Stomach smooth muscle (tissue), 2 donors: ENCODE data around the gene TACR2.

Experiments
- H3K27ac ChIP-seq: one replicate; pipeline ENCODE4 v1.7.0; 2013; ENCODE audit warnings: mild to moderate bottlenecking, low read length, inconsistent platforms
- H3K27me3 ChIP-seq, 2 donors: one replicate each; pipeline ENCODE4 v1.7.0; 2013; ENCODE audit warnings: low read length in 2 of 2; ENCODE audit not compliant: insufficient read depth in 2 of 2, control insufficient read depth in 1 of 2
- H3K36me3 ChIP-seq, 2 donors: one replicate each; pipeline ENCODE4 v1.7.0; 2013; ENCODE audit warnings: low read length in 2 of 2; ENCODE audit not compliant: control insufficient read depth in 2 of 2, insufficient read depth in 2 of 2
- H3K4me1 ChIP-seq: one replicate; pipeline ENCODE4 v1.7.0; 2013; ENCODE audit warnings: low read length; ENCODE audit not compliant: control insufficient read depth, insufficient read depth
- H3K4me3 ChIP-seq, 2 donors: one replicate each; pipeline ENCODE4 v1.7.0; 2013; ENCODE audit warnings: low read length in 2 of 2
- H3K9ac ChIP-seq, 2 donors: one replicate each; pipeline ENCODE4 v1.7.0; 2013; ENCODE audit warnings: low read length in 2 of 2, mild to moderate bottlenecking in 1 of 2
- H3K9me3 ChIP-seq, 2 donors: one replicate each; pipeline ENCODE4 v1.7.0; 2013; ENCODE audit warnings: low read length in 2 of 2; ENCODE audit not compliant: control insufficient read depth in 2 of 2
- donor health status: healthy.
- donor health status: Pancreatic carcinoma.

Gene TACR2

GRCh38 chr10:69459101-69459790 lies 42.5 kb upstream of the TACR2 start:
- H3K36me3 ChIP-seq: peaks cover 3 to 13% of the 10 kb centered on the region in 2 donors
- no peaks in the 10 kb centered on the region for H3K27me3 ChIP-seq
- peaks cover 57% of the 10 kb centered on the region for H3K4me1 ChIP-seq
- peak overlapping the region in 1 of 2 donors; percentile 20 for H3K9ac ChIP-seq
- peak overlapping the region; percentile 58 for H3K27ac ChIP-seq
- no peak overlapping the region for H3K4me3 ChIP-seq
- no peaks in the 10 kb centered on the region for H3K9me3 ChIP-seq

- peak overlapping the region; percentile 58 for H3K27ac ChIP-seq
- peaks cover 3 to 13% of the 10 kb centered on the region in 2 donors for H3K36me3 ChIP-seq
- H3K9me3 ChIP-seq: no peaks in the 10 kb centered on the region
- peak overlapping the region in 1 of 2 donors; percentile 15 for H3K9ac ChIP-seq
- no peaks in the 10 kb centered on the region for H3K27me3 ChIP-seq
- peaks cover 55% of the 10 kb centered on the region for H3K4me1 ChIP-seq
- peak overlapping the region in 1 of 2 donors; percentile 19 for H3K4me3 ChIP-seq
These were observed 41.8 kb upstream of the TACR2 start for GRCh38 chr10:69458430-69459100.

- Histone ChIP-seq H3K9me3 (no peaks in the 10 kb centered on the region), H3K27me3 (no peaks in the 10 kb centered on the region), H3K4me1 (peaks cover 58% of the 10 kb centered on the region), H3K27ac (peak overlapping the region; percentile 71), H3K36me3 (peaks cover 3 to 14% of the 10 kb centered on the region in 2 donors), H3K4me3 (peak overlapping the region in 1 of 2 donors; percentile 19), H3K9ac (peak overlapping the region in 1 of 2 donors; percentile 15)
These were observed 41.1 kb upstream of the TACR2 start for GRCh38 chr10:69457771-69458237.

GRCh38 chr10:69456880-69457693 lies 40.4 kb upstream of the TACR2 start:
- Histone ChIP-seq H3K9ac (no peak overlapping the region), H3K4me3 (no peak overlapping the region), H3K4me1 (peaks cover 59% of the 10 kb centered on the region), H3K9me3 (no peaks in the 10 kb centered on the region), H3K36me3 (peaks cover 3 to 16% of the 10 kb centered on the region in 2 donors), H3K27me3 (no peaks in the 10 kb centered on the region), H3K27ac (peak overlapping the region; percentile 71)

GRCh38 chr10:69455006-69455763 lies 38.5 kb upstream of the TACR2 start:
- Histone ChIP-seq H3K4me3 (no peak overlapping the region), H3K27ac (peak overlapping the region; percentile 18), H3K4me1 (peaks cover 60% of the 10 kb centered on the region), H3K36me3 (peaks cover 3 to 16% of the 10 kb centered on the region in 2 donors), H3K9ac (no peak overlapping the region), H3K9me3 (no peaks in the 10 kb centered on the region), H3K27me3 (no peaks in the 10 kb centered on the region)

- Histone ChIP-seq H3K4me1 (peaks cover 54% of the 10 kb centered on the region), H3K4me3 (peak overlapping the region in 1 of 2 donors; percentile 22), H3K9ac (no peak overlapping the region), H3K27me3 (no peaks in the 10 kb centered on the region), H3K9me3 (no peaks in the 10 kb centered on the region), H3K36me3 (peaks cover 3 to 14% of the 10 kb centered on the region in 2 donors), H3K27ac (peak overlapping the region; percentile 18)
These were observed 37.1 kb upstream of the TACR2 start for GRCh38 chr10:69453795-69454194.

- Histone ChIP-seq H3K9me3 (no peaks in the 10 kb centered on the region), H3K9ac (peak overlapping the region; percentile 20 to 21), H3K27me3 (no peaks in the 10 kb centered on the region), H3K4me1 (peaks cover 52% of the 10 kb centered on the region), H3K27ac (peak overlapping the region; percentile 41), H3K4me3 (peak overlapping the region; percentile 44 to 89), H3K36me3 (peaks cover 3 to 12% of the 10 kb centered on the region in 2 donors)
These were observed 36.1 kb upstream of the TACR2 start for GRCh38 chr10:69452676-69453415.

- Histone ChIP-seq H3K27ac (peak overlapping the region; percentile 66), H3K9ac (peak overlapping the region; percentile 69 to 79), H3K27me3 (no peaks in the 10 kb centered on the region), H3K36me3 (peaks cover 3 to 7% of the 10 kb centered on the region in 2 donors), H3K4me3 (peak overlapping the region; percentile 68 to 89), H3K9me3 (no peaks in the 10 kb centered on the region), H3K4me1 (peaks cover 44% of the 10 kb centered on the region)
These were observed 35.1 kb upstream of the TACR2 start for GRCh38 chr10:69451784-69452251.

GRCh38 chr10:69451209-69451783 lies 34.6 kb upstream of the TACR2 start, which contains the start of gene TSPAN15:
TSS of gene TSPAN15 (plus strand) at chr10:69451465. CDS start at chr10:69451595, 130 bp downstream.
- Histone ChIP-seq H3K27ac (peak within 1 kb of the TSS; percentile 66), H3K9ac (peak within 1 kb of the TSS; percentile 69 to 79), H3K36me3 (peaks cover 0 to 3% of the 10 kb centered on the region in 2 donors), H3K27me3 (no peaks in the 10 kb centered on the region), H3K4me1 (peaks cover 49% of the 10 kb centered on the region), H3K9me3 (no peaks in the 10 kb centered on the region), H3K4me3 (peak within 1 kb of the TSS; percentile 68 to 89)
